RWPE1 (cell line): Measurements from ENCODE around the gene SMYD3.

Source experiments
- CTCF ChIA-PET: fragments of 350-600 bp; sonication (Branson Sonifier 250); formaldehyde crosslinking; extraction: SDS; loops from one replicate; lab custom pipeline; 2021; lab: Yijun Ruan, JAX
- POLR2A ChIA-PET: fragments of 400-600 bp; formaldehyde crosslinking; extraction: SDS; loops from one replicate; lab custom pipeline; 2020; ENCODE audit warnings: antibody characterized with exemption; ENCODE audit not compliant: low non-redundant PET; lab: Yijun Ruan, JAX
- DNase-seq: peaks from one replicate; pipeline ENCODE4 v3.0.0; 2012; ENCODE audit warnings: low spot score
- H3K27ac ChIP-seq: fragments of 450-650 bp; 2 replicates; pipeline ENCODE4 v1.5.1; 2017
- TF ChIP-seq, protein P1 (sequence below): fragments of 450-650 bp; conservative IDR thresholded peaks from 2 replicates; pipeline ENCODE4 v1.5.1; 2017; ENCODE audit warnings: low read depth, mild to moderate bottlenecking

SMYD3 gene

DNA sequence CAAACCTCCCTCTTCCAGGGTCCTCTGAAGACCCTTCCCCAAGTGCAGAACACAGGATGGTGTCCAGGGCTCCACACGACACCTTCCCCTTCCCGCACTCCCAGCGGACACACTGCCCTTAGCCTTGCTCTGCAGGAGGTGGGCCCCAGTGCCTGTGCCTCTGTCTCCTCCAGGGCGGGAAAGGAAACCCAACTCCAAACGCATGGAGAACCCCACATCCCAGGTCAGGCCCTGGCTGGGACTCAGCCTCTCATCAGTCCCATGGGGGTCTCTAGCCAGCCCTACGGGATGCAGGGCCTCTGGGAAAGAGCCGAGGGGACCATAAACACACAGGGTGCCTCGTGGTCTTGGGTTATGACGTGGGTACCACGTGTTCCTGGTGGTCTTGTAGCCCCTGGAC is 5.6 kb upstream of the SMYD3 start:
- ChIA-PET POLR2A (no interaction called here), CTCF (interaction anchor here (0.5 kb wide), 1 partner anchor 35 kb away, joined by 5 read pairs; no protein-coding TSS in a partner anchor)
- TF ChIP-seq, protein P1, sequence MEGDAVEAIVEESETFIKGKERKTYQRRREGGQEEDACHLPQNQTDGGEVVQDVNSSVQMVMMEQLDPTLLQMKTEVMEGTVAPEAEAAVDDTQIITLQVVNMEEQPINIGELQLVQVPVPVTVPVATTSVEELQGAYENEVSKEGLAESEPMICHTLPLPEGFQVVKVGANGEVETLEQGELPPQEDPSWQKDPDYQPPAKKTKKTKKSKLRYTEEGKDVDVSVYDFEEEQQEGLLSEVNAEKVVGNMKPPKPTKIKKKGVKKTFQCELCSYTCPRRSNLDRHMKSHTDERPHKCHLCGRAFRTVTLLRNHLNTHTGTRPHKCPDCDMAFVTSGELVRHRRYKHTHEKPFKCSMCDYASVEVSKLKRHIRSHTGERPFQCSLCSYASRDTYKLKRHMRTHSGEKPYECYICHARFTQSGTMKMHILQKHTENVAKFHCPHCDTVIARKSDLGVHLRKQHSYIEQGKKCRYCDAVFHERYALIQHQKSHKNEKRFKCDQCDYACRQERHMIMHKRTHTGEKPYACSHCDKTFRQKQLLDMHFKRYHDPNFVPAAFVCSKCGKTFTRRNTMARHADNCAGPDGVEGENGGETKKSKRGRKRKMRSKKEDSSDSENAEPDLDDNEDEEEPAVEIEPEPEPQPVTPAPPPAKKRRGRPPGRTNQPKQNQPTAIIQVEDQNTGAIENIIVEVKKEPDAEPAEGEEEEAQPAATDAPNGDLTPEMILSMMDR: no peak
- DNase-seq: no peak
- H3K27ac ChIP-seq: no peak overlapping the region

DNA sequence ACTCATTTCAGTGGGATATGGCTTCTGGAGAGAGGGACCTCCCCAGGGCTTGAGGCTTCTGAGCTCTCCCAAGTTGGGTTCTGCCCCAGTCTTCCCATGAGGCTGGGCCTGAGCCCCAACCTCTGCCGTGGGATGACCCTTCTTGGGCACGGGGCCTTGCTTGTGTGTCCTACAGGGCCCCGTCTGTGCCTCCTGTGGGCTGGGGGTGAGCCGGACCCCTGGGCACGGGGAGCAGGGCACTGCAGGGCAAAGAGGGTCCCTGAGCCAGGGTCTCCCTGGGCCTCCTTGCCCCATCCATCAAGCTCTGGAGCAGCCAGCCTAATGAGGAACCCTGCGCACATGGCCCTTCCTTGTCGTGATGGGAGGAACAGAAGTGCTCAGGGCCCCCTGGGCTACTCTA is 5.2 kb upstream of the SMYD3 start:
- ChIA-PET POLR2A (no interaction called here), CTCF (interaction anchor here (0.5 kb wide), 1 partner anchor 35 kb away, joined by 5 read pairs; no protein-coding TSS in a partner anchor)
- DNase-seq: no peak
- TF ChIP-seq, protein P1: no peak
- H3K27ac ChIP-seq: no peak overlapping the region

DNA sequence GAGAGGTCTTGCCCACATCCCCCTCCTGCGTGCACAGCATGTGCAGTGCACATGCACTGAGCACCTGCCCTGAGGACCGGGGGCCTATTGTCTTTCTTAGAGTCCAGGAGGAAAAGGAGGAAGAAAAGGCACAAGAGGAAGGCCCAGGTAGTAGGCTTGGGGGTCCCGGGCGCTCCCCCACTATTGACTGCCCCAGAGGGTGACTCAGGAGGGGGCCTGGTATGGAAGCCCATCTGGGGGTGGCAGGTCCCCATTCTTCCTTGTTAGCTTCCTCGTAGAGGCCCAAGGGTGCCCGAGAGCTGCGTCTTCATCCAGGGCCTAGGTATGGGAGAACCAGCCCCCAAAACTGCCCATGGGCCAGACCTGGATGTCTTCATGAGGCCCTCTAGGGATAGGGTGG is 4.1 kb upstream of the SMYD3 start:
- CTCF ChIA-PET: no interaction called here
- POLR2A ChIA-PET: no interaction called here
- H3K27ac ChIP-seq: no peak overlapping the region
- DNase-seq: no peak
- TF ChIP-seq, protein P1: no peak

DNA sequence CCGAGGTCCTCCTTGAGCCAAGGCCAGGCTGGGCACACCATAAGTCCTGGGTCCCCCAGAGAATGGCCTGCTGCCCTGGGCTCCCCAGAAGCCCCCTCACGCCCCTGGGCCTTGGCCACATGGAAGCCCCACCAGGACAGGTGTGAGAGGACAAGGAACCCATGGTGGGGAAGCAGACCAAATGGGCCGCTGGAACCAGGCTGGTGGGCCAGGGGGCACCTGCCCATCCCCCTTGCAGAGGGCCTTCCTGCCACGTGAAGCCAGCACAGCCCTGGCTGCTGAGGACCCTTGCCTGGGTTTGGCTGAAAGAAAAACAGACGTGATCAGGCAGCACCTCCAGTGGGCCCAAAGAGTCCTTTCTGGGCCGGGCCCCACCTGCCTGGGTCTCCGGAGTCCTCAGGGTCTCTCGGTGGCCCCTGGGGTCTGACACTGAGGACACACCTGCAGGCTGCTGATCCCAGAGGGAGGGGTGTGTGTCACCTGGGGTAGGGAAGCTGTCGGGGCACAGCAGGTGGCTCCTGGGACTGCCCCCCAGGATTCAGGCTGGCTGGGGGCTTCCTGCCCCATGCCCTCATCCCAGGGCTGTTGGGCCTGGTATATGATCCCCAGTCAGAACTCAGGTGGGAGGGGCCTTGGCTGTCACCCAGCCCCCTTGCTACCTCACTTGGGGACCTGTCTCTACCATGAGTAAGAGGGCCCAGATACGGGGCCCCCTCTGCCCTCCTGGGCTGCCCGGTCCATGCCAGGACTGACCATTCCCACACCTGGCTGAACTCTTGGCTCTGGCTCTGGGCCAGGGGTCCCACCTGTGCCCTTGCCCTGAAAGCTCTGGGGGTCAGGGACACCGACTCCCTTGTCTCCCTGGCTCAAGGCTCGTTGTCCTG is 3.3 kb upstream of the SMYD3 start:
- ChIA-PET POLR2A (no interaction called here), CTCF (no interaction called here)
- no peak overlapping the region for H3K27ac ChIP-seq
- no peak for DNase-seq
- TF ChIP-seq, protein P1: no peak

DNA sequence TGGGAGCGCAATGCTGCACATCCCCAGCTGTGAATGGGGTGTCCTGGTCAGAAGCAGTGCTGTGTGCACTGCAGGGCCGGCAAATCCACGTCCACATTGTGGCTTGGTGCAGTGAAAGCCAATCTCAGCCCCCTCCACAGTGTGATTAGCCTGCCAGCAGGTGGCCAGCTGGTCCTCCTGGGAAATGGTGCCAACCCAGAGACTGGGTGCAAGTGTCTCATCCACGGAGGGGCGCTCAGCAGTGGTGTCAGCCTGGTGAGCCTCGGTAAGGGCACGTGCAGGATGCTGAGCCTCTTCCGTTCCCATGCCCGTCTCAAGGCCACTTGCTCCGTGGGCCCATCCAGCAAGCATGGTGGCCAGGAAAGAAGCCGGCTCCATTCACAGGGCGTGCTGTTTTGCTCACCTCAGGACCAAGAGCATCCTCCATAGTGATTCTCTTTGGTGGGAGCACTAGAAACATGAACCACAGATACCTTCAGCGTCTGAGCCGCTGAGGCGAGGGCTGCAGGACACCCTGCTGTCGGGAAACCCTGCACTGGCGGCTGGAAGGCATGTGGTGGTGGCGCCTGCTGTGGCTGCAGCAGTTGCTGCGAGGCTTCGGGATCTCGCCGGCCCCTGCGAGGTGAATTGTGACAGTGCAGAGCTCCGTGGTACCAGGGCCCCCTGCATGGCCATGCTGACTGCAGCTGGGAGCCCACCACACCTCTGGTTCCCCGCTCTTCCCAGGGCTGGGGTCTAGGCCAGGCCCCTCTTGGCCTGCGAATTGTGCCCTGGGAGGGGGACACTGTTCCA is 2.0 kb upstream of the SMYD3 start:
- no peak overlapping the region for H3K27ac ChIP-seq
- ChIA-PET POLR2A (no interaction called here), CTCF (no interaction called here)
- TF ChIP-seq, protein P1: no peak
- no peak for DNase-seq

DNA sequence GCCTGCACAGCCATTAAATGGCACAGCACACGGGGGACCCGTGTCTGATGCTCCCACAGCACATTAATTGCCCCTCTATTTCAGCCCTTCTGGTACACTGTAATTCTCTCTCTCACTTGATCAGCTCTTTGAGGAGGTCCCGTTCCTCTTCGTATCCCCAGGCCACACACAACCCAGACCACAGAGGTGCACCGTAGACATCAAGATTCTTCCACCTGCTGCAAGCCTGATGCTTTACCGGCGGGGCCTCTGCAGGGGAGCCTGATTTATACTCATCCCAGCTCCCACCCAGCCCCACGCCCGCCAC is 759 bp downstream of the SMYD3 start:
- ChIA-PET POLR2A (no interaction called here), CTCF (interaction anchor here (0.5 to 1.0 kb wide), 2 partner anchors 8 to 364 kb away, joined by 3 read pairs; no protein-coding TSS in a partner anchor)
- TF ChIP-seq, protein P1: no peak
- no peak for DNase-seq
- peak overlapping the region; percentile 55 for H3K27ac ChIP-seq
